C4-2B (cell line): ENCODE measurements around the gene METTL26.

Experiments
- CTCF ChIP-seq: fragments of 450-650 bp; conservative IDR thresholded peaks from 2 replicates; pipeline ENCODE4 v1.5.1; 2017; ENCODE audit warnings: mild to moderate bottlenecking
- ZFX ChIP-seq: fragments of 450-650 bp; IDR thresholded peaks from 2 replicates; pipeline ENCODE4 v1.6.1; 2017

GRCh38 chr16:627454-628239 lies 8.5 kb downstream of the METTL26 start:
- TF ChIP-seq CTCF = no peak
- TF ChIP-seq ZFX = no peak
